GM08714 (cell line): ENCODE results near the gene SKAP1.
"Not testable (repeated sequence)": the region's sequence is repeated elsewhere in the genome, so short reads cannot be mapped to it uniquely, and the experiment has no call there.

Source experiments
- H3K4me3 ChIP-seq: fragments of 200-500 bp; sonication (Bioruptor generic); 2 replicates; pipeline ENCODE4 v1.5.1; 2014; ENCODE audit warnings: mild to moderate bottlenecking, low read length, inconsistent platforms
- ZNF274 ChIP-seq: IDR thresholded peaks from 2 replicates; pipeline ENCODE4 v1.6.1; 2012; ENCODE audit warnings: mild to moderate bottlenecking, low read depth, low read length

SKAP1 gene

GRCh38 chr17:48294020-48294805 is 135.8 kb downstream of the SKAP1 start:
- H3K4me3 ChIP-seq, result no peak overlapping the region
- no peak for TF ChIP-seq ZNF274

DNA sequence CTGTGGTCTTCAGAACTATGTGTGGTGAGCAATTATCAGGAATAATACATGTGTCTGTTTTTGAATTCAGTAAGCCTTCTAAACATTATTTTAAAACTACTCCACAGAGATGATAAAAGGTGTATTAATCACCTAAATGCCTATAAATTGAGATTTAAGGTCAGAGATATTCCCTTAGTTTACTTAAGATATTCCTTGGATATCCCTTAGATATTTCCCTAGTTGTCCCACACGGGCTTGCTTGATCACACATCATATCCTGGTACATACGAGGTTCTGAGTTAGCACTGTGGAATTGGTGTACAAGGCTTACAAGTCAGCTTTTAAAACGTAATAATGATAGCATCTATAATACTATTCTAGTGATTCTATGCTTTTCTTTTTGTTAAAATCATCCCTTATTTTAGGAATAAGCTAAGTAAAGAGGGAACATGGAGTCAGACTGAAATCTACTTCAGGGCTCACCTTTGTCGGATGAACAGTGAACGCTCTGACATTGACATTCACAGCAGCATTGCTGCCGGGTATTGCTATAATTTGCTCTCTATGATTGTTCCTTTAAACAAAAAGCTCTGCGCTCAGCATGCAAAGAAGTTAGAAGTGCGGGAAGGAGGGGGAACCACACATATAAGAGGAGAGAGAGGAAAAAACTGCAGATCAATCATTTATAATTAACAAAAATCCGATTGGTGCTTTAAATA is 136.5 kb downstream of the SKAP1 start:
- H3K4me3 ChIP-seq, result no peak overlapping the region; the same call in 1 of the 2 replicates
- no peak for TF ChIP-seq ZNF274

GRCh38 chr17:48290378-48290777 is 139.6 kb downstream of the SKAP1 start:
- H3K4me3 ChIP-seq, result no peak overlapping the region
- no peak for TF ChIP-seq ZNF274

DNA sequence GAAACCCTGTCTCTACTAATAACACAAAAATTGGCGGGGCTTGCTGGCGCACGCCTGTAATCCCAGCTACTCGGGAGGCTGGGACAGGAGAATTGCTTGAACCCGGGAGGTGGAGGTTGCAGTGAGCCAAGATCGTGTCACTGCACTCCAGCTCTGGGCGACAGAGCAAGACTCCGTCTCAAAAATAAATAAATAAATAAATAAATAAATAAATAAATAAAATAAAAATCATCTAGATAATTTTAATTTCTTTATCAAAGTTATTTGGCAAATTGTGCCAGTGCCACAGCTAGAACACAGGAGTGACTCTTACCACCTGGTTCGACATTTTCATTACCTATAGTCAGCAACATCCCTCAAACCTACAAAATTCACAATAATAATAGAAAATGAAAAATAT is 143.1 kb downstream of the SKAP1 start:
- not testable (repeated sequence) for H3K4me3 ChIP-seq

DNA sequence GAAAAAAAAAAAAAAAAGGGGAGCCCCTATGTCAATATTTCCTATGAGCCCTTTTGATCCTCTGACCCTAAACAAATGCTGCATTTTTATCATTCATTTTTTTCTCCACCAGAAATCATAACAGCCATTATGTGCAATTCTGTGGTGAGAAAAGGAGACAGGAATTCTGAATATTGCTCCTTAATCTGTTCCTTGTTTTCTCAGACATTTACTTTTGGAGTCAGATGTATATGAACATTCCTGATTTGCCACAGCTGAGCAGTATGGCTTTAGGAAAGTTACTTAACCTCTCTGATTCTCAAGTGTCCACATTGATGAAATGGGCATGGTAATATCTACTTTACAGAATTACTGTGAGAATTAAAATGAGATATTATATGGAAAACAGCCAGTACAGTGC is 144.4 kb downstream of the SKAP1 start:
- no peak for TF ChIP-seq ZNF274
- no peak overlapping the region for H3K4me3 ChIP-seq

DNA sequence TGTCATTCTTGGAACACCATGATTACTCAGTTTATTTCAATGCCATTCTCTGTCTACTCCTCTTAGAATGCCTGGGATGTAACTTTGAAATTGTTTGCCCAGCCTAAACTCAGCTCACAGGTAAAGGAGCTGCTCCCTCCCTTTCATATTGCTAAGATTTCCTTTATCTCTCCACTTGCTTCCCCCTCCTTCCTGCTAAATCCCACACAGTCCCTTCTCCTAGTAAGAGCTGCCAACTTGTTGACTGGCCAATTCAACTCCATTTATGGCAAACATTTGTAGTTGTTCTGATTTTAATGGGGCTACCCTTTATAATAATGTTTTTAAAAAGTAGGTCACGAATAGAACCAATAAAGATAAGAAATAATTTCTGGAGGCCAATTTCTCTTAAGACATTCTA is 146.1 kb downstream of the SKAP1 start:
- no peak for TF ChIP-seq ZNF274

GRCh38 chr17:48283411-48283810 is 146.6 kb downstream of the SKAP1 start:
- no peak overlapping the region for H3K4me3 ChIP-seq
- TF ChIP-seq ZNF274, result no peak

More for the DNA sequence above, 146.1 kb downstream of the SKAP1 start:
- no peak overlapping the region for H3K4me3 ChIP-seq

DNA sequence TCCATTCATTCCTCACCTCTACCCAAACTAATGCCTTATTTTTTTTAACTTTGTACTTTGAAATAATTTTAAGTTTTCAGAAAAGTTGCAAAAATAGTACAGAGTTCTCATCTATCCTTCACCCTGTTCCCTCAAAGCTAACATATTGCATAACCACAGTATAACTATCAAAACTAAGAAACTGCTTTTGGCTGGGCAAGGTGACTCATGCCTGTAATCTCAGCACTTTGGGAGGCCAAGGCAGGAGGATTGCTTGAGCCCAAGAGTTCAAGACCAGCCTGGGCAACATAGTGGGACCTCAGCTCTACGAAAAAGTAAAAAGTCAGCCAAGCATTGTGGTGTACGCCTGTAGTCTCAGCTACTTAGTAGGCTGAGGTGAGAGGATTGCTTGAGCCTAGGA is 147.7 kb downstream of the SKAP1 start:
- no peak for TF ChIP-seq ZNF274
- no peak overlapping the region for H3K4me3 ChIP-seq

GRCh38 chr17:48278760-48279491 is 151.1 kb downstream of the SKAP1 start:
- no peak for TF ChIP-seq ZNF274

DNA sequence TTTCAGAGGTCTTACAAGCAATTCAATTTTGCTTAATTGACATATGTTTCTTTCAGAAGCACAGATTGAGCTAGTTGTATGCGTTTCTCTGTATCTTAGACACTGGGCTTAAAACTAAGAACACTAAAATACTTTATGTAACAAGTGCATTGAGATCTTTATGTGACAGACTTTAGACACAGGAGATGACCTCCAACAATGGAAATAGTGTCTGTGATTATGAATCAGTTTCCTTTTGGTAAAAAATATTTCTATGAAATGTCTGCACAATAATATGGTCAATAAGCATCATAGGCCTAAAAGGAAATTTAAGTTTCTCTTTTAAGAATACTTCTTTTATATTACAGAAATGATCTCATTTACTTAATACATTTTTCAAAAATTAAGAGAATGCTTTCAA is 153.2 kb downstream of the SKAP1 start:
- no peak for TF ChIP-seq ZNF274
- H3K4me3 ChIP-seq, result no peak overlapping the region

More at GRCh38 chr17:48278760-48279491, 151.1 kb downstream of the SKAP1 start:
- no peak overlapping the region for H3K4me3 ChIP-seq

DNA sequence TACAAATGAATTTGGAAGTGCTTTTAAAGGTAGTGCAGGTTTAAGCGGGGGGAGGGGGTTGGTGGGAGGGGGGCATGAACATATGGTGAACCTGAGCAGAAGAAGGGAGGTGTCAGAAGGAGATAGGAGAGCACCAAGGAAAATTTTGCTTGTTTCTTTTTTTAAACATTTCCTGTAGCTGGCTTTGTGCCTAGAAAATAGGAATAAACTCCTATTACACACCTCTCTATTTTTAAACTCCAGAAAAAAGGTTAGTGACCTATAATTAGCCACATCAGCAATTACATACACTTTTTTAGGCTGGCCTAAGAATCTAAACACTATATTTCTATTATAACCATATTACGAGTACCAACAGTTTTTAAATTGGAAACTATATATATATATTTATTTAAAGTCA is 159.1 kb downstream of the SKAP1 start:
- no peak for TF ChIP-seq ZNF274
- no peak overlapping the region for H3K4me3 ChIP-seq

DNA sequence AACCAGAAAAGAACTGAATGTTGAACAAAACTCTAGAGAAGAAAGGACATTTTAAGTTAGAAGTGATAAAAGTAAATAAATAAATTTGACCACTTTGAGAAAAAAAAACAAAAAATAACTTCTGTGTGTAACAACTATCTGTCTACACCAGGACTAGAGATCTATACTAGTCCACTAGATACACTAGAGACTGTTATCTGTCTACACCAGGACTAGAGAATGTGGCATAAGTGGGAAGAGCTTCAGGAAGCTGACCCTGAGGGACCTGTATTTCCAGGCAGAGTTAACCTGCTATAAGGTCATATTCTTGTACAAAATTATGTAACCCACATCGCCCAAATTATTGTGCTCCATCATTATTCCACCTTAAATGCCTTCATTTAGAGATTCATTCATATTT is 160.8 kb downstream of the SKAP1 start:
- TF ChIP-seq ZNF274, result no peak
- H3K4me3 ChIP-seq, result no peak overlapping the region

DNA sequence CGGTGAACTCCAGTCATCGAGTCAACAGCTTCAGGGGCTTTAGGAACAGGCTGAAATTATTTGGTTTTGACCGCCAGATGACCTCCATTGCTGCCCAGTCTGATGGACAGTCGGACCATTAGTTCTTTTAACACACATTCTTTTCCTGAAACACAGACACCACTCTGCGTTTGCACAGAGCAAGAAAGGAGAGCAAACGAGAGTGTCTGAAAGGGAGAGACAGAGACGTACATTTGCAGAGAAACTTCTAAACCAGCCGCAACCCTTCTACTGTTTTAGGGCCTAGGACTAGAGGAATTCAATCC is 166.3 kb downstream of the SKAP1 start:
- H3K4me3 ChIP-seq, result no peak overlapping the region
- TF ChIP-seq ZNF274, result no peak

- H3K4me3 ChIP-seq, result no peak overlapping the region
- TF ChIP-seq ZNF274, result no peak
Measured at GRCh38 chr17:48262982-48263730, 166.9 kb downstream of the SKAP1 start.
